Fibroblast of lung (primary cell): ENCODE measurements around the gene PLD5. TPM values are rescaled to one million over a fixed set of nuclear protein-coding genes. Genes with fewer than 3 reads are reported as not detected.
"Not testable (repeated sequence)": the region's sequence is repeated elsewhere in the genome, so short reads cannot be mapped to it uniquely, and the experiment has no call there.

Experiments
- DNase-seq, 2 donors: peaks; one replicate each; pipeline versions ENCODE4 v3.0.0 to v3.0.0-alpha.2; 2010; ENCODE audit warnings: low read depth in 2 of 2
- H2AFZ ChIP-seq: 2 replicates; pipeline ENCODE4 v1.5.1; 2012; ENCODE audit warnings: low read length, control low read depth, inconsistent platforms
- H3K27ac ChIP-seq: 2 replicates; pipeline ENCODE4 v1.5.1; 2011; ENCODE audit warnings: low read length, control low read depth; ENCODE audit not compliant: insufficient read depth
- H3K27me3 ChIP-seq: 2 replicates; pipeline ENCODE4 v1.5.1; 2011; ENCODE audit warnings: mild to moderate bottlenecking, low read length; ENCODE audit not compliant: control insufficient read depth, insufficient read depth
- H3K36me3 ChIP-seq: 2 replicates; pipeline ENCODE4 v1.5.1; 2011; ENCODE audit warnings: low read length; ENCODE audit not compliant: control insufficient read depth, insufficient read depth
- H3K4me1 ChIP-seq: 2 replicates; pipeline ENCODE4 v1.5.1; 2011; ENCODE audit warnings: low read length; ENCODE audit not compliant: control insufficient read depth, insufficient read depth; ENCODE audit errors: extremely low read depth
- H3K4me2 ChIP-seq: 2 replicates; pipeline ENCODE4 v1.5.1; 2011; ENCODE audit warnings: low read length, control low read depth; ENCODE audit not compliant: insufficient read depth; ENCODE audit errors: extremely low read depth
- H3K4me3 ChIP-seq, 4 experiments: fragments of 200-600 bp in 1 of 4; sonication (generic) in 1 of 4; replicated peaks in 1 of 4; 2 replicates each; pipeline ENCODE4 v1.5.1; 2011 to 2016; ENCODE audit warnings: low read length in 4 of 4, low read depth in 3 of 4, mild to moderate bottlenecking in 3 of 4, control low read depth in 2 of 4, inconsistent platforms in 1 of 4, mixed read lengths in 1 of 4; ENCODE audit not compliant: insufficient read depth in 1 of 4; ENCODE audit errors: control extremely low read depth in 1 of 4
- H3K79me2 ChIP-seq: 2 replicates; pipeline ENCODE4 v1.5.1; 2012; ENCODE audit warnings: mild to moderate bottlenecking, low read length, inconsistent platforms; ENCODE audit not compliant: control insufficient read depth, insufficient read depth
- H3K9ac ChIP-seq: 2 replicates; pipeline ENCODE4 v1.5.1; 2011; ENCODE audit warnings: mild to moderate bottlenecking, low read length, control low read depth; ENCODE audit not compliant: insufficient read depth
- H3K9me3 ChIP-seq: 2 replicates; pipeline ENCODE4 v1.5.1; 2012; ENCODE audit warnings: low read depth, low read length; ENCODE audit not compliant: control insufficient read depth, insufficient read depth
- H4K20me1 ChIP-seq: 2 replicates; pipeline ENCODE4 v1.5.1; 2011; ENCODE audit warnings: low read length; ENCODE audit not compliant: control insufficient read depth, insufficient read depth; ENCODE audit errors: extremely low read depth
- EZH2 ChIP-seq: IDR thresholded peaks from 2 replicates; pipeline ENCODE4 v1.5.1; 2012; ENCODE audit warnings: low read length, control low read depth, mild to moderate bottlenecking; ENCODE audit errors: missing control alignments
- polyA plus RNA-seq, 2 donors: library from polyadenylated mRNA; depleted of rRNA in 1 of 2; stranded (reverse) in 1 of 2; unstranded in 1 of 2; fragments of >200 nt; gene quantifications; 2 replicates each; pipeline ENCODE4 v1.2.1, GENCODE V29; 2011 to 2012; ENCODE audit warnings: missing spikeins in 1 of 2
- total RNA-seq: library from RNA; depleted of rRNA; stranded (reverse); fragments of >200 nt; gene quantifications from 2 replicates; pipeline ENCODE4 v1.2.1, GENCODE V29; 2014
- TF ChIP-seq, protein P1 (sequence below), 2 donors: IDR thresholded peaks in 1 of 2; conservative IDR thresholded peaks in 1 of 2; 1 replicate in 1 of 2; 2 replicates in 1 of 2; pipeline ENCODE4 v1.5.1; 2011 to 2012; ENCODE audit warnings: low read length in 2 of 2, control low read depth in 1 of 2, inconsistent platforms in 1 of 2, low read depth in 1 of 2, mild to moderate bottlenecking in 1 of 2

The PLD5 gene
- total and polyA plus RNA-seq, 2 donors (not counting 1 experiment from before 2014, with no cell fraction given), result under 0.01 to 0.02 TPM

DNA sequence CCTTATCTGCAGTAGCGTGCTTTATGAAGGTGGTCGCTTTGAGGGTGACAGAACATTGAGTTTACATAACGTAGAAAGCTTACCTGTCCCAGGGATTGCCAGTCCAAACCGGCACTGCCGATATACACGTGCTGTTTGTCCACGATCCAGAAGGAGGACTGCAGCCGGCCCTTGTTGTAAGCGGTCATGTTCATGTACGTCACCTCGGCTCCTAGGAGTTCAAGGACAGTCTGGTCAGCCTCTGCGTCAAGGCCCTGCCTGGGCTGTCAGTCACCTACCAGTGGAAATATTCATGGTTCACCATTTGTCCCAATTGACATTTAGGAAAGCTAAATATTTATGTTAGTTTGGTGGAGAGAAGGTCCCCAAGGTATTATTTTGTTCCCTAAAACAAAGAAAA is 304.6 kb downstream of the PLD5 start:
- Histone ChIP-seq H3K9ac (no peak overlapping the region), H4K20me1 (no peaks in the 10 kb centered on the region), H3K9me3 (no peaks in the 10 kb centered on the region), H3K4me3 (no peak overlapping the region), H3K27me3 (no peaks in the 10 kb centered on the region), H2AFZ (no peak overlapping the region), H3K4me1 (no peaks in the 10 kb centered on the region), H3K4me2 (no peak overlapping the region), H3K27ac (no peak overlapping the region), H3K79me2 (no peaks in the 10 kb centered on the region), H3K36me3 (no peaks in the 10 kb centered on the region)
- DNase-seq, result no peak
- TF ChIP-seq EZH2, result no peak
- TF ChIP-seq, protein P1, sequence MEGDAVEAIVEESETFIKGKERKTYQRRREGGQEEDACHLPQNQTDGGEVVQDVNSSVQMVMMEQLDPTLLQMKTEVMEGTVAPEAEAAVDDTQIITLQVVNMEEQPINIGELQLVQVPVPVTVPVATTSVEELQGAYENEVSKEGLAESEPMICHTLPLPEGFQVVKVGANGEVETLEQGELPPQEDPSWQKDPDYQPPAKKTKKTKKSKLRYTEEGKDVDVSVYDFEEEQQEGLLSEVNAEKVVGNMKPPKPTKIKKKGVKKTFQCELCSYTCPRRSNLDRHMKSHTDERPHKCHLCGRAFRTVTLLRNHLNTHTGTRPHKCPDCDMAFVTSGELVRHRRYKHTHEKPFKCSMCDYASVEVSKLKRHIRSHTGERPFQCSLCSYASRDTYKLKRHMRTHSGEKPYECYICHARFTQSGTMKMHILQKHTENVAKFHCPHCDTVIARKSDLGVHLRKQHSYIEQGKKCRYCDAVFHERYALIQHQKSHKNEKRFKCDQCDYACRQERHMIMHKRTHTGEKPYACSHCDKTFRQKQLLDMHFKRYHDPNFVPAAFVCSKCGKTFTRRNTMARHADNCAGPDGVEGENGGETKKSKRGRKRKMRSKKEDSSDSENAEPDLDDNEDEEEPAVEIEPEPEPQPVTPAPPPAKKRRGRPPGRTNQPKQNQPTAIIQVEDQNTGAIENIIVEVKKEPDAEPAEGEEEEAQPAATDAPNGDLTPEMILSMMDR (conservative IDR thresholded peaks at IDR 0.05 in 1 of 2, IDR thresholded peaks at IDR 0.05 in 1 of 2; ENCODE audit: low read depth in 1 of 2, low read length in 2 of 2), result no peak

- no peaks in the 10 kb centered on the region for H3K36me3 ChIP-seq
- TF ChIP-seq, protein P1 (conservative IDR thresholded peaks at IDR 0.05 in 1 of 2, IDR thresholded peaks at IDR 0.05 in 1 of 2; ENCODE audit: low read depth in 1 of 2, low read length in 2 of 2), result no peak
- TF ChIP-seq EZH2, result no peak
- H3K4me2 ChIP-seq, result no peak overlapping the region
These were observed 305.1 kb downstream of the PLD5 start for GRCh38 chr1:242219298-242219901.

GRCh38 chr1:242216368-242216767 is 308.1 kb downstream of the PLD5 start:
- no peaks in the 10 kb centered on the region for H4K20me1 ChIP-seq
- no peak overlapping the region for H3K4me3 ChIP-seq
- no peak overlapping the region for H2AFZ ChIP-seq
- H3K79me2 ChIP-seq, result no peaks in the 10 kb centered on the region
- H3K27ac ChIP-seq, result no peak overlapping the region
- H3K9me3 ChIP-seq, result no peaks in the 10 kb centered on the region
- H3K36me3 ChIP-seq, result no peaks in the 10 kb centered on the region
- H3K4me2 ChIP-seq, result no peak overlapping the region
- H3K4me1 ChIP-seq, result no peaks in the 10 kb centered on the region
- no peaks in the 10 kb centered on the region for H3K27me3 ChIP-seq
- no peak for DNase-seq
- TF ChIP-seq, protein P1 (conservative IDR thresholded peaks at IDR 0.05 in 1 of 2, IDR thresholded peaks at IDR 0.05 in 1 of 2; ENCODE audit: low read depth in 1 of 2, low read length in 2 of 2), result no peak
- no peak for TF ChIP-seq EZH2
- no peak overlapping the region for H3K9ac ChIP-seq

More at GRCh38 chr1:242219298-242219901, 305.1 kb downstream of the PLD5 start:
- no peak overlapping the region for H3K27ac ChIP-seq
- H3K9ac ChIP-seq, result no peak overlapping the region
- H3K4me3 ChIP-seq, result no peak overlapping the region
- no peak overlapping the region for H2AFZ ChIP-seq
- H3K27me3 ChIP-seq, result no peaks in the 10 kb centered on the region
- no peaks in the 10 kb centered on the region for H3K79me2 ChIP-seq
- no peaks in the 10 kb centered on the region for H4K20me1 ChIP-seq
- DNase-seq, result no peak
- H3K4me1 ChIP-seq, result no peaks in the 10 kb centered on the region
- no peaks in the 10 kb centered on the region for H3K9me3 ChIP-seq

- not testable (repeated sequence) for H3K27me3 ChIP-seq, H3K27ac ChIP-seq, H3K4me3 ChIP-seq
These were observed 310.0 kb downstream of the PLD5 start for GRCh38 chr1:242214455-242214854.

DNA sequence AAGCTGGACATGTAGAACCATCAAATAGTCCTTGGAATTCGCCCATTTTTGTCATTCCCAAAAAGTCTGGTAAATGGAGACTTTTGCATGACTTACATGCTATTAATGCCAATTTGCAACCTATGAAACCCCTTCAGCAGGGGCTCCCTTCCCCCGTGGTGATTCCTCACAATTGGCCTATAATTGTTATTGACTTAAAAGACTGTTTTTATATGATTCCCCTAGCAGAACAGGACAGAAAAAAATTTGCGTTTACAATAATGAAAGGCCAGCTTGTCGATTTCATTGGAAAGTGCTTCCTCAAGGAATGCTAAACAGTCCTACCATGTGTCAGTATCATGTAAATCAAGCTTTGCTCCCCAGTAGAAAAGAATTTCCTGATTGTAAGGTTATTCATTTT is 311.5 kb downstream of the PLD5 start:
- not testable (repeated sequence) for H3K27ac ChIP-seq, H3K36me3 ChIP-seq, H3K79me2 ChIP-seq, H3K9ac ChIP-seq, DNase-seq, H3K4me2 ChIP-seq, H4K20me1 ChIP-seq, H3K4me1 ChIP-seq, H3K4me3 ChIP-seq, H2AFZ ChIP-seq, H3K9me3 ChIP-seq, H3K27me3 ChIP-seq

More at GRCh38 chr1:242214455-242214854, 310.0 kb downstream of the PLD5 start:
- not testable (repeated sequence) for H3K4me1 ChIP-seq, H3K36me3 ChIP-seq, H4K20me1 ChIP-seq, H3K79me2 ChIP-seq, H3K9me3 ChIP-seq, H3K9ac ChIP-seq, DNase-seq, H3K4me2 ChIP-seq, H2AFZ ChIP-seq
